GM10266 (cell line): ENCODE results near the gene ZNF8.

Source experiments
- DNase-seq: peaks from one replicate; pipeline ENCODE4 v3.0.0; 2012; ENCODE audit errors: extremely low spot score
- TF ChIP-seq, protein P1 (sequence below): IDR thresholded peaks from 2 replicates; pipeline ENCODE4 v1.5.1; 2012; ENCODE audit warnings: mild to moderate bottlenecking, low read depth; ENCODE audit not compliant: control insufficient read depth, insufficient read depth; ENCODE audit errors: missing control alignments

ZNF8 gene

DNA sequence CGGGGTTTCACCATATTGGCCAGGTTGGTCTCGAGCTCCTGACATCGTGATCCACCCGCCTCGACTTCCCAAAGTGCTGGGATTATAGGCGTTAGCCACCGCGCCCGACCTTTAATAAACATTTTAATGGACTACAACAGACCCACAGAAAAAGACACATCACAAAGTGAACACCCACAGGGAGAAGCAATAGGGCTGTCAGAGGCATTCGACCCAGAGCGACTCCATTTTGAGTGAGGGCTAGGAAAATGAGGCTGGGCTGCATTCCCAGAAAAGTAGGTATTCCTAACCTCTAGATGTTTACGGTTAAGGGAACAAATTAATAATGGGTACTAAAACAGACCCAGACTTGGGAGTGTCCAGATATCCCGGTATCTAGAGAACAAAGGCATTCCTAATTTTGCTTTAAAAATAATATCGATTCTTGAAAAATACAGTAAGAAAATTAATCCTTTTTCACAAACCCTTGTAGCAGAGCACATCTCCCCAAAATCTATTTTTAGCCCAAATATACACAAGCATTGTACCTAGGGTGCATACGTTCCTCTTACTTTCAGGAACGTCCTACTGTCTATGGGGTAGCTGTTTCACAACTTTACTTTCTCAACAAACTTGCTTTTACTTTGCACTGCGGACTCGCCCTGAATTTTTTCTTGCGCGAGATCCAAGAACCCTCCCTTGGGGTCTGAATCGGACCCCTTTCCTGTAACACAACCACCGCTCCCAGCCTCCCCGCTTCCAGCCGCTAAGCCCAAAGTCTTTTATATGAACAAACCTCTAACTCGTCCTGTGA, 811 bp upstream of the ZNF8 start:
- DNase-seq, result no peak
- TF ChIP-seq, protein P1, sequence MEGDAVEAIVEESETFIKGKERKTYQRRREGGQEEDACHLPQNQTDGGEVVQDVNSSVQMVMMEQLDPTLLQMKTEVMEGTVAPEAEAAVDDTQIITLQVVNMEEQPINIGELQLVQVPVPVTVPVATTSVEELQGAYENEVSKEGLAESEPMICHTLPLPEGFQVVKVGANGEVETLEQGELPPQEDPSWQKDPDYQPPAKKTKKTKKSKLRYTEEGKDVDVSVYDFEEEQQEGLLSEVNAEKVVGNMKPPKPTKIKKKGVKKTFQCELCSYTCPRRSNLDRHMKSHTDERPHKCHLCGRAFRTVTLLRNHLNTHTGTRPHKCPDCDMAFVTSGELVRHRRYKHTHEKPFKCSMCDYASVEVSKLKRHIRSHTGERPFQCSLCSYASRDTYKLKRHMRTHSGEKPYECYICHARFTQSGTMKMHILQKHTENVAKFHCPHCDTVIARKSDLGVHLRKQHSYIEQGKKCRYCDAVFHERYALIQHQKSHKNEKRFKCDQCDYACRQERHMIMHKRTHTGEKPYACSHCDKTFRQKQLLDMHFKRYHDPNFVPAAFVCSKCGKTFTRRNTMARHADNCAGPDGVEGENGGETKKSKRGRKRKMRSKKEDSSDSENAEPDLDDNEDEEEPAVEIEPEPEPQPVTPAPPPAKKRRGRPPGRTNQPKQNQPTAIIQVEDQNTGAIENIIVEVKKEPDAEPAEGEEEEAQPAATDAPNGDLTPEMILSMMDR, result no peak

DNA sequence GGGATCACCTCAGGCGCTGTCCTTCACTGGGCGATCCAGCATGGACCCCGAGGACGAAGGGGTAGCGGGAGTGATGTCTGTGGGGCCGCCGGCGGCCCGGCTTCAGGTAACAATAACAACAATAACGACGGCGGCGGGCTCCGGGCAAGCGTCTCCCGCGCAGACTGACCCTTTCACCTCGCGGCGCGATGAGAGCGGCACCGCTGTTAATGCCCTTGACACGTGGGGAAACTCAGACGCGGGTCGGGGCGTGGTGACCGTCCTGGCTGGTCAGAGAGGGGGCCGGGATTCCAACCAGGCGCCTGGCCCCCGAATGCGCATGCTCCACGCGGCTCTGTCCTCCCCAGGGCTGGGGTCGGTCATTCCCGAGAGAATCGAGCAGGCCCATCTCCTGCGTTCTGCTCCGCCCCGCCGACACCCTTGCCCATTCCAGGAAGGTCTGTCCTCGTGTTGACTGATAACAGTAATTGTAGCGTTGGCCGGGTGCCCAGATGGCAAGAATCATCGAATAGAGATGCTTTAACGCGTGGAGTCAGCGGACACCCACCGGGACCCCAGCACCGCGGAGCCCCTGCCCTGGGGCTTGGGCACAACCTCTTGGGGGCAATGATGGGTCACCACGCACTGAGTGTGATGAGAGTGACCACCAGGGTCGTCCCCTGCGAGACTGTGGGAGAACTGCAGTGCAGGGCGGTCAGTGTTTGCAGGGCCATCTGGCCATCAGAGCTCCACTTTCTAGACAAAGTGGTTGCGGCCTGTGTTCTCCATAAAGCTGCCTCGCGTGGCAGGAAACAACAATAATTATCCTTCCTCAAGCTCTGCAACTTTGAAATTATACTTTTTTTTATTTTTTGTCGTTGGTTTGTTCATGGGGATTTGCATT, 528 bp downstream of the ZNF8 start:
- TF ChIP-seq, protein P1, result no peak
- peak; percentile 32 for DNase-seq

DNA sequence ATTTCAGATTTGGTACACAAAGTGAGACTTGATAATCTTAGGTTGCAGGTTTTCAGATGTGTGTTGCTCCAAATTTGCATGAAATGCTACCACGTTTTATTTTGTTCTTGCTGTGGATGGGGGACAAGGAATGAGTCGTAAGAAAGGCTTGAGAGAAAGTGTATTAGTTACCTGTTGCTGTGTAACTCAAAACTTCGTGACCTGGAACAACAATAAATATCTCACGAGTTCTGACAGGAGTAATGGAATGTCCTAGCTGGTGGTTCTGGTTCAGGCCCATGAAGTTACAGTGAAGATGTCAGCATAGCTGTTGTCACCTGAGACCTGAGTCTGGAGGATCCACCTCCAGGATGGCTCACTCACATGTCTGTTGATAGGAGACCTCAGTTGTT, 1.2 kb downstream of the ZNF8 start:
- DNase-seq, result no peak
- TF ChIP-seq, protein P1, result no peak

DNA sequence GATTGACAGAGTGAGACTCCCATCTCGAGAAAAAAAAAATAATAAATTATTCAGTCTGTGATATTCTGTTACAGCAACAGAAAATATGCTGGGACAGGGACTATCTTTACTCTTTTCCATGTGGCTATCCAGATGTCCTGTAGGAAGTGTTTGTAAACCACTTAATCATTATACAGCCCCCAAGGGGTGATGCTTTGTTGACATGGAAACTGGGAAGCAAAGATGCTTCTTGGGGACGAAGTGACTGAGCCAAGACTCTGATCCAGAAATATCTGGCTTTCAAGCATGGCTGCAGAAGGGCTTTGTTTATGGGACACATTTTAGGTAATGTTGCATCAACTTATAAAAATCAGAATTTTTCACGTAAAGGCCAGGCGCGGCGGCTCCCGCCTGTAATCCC, 5.4 kb downstream of the ZNF8 start:
- TF ChIP-seq, protein P1, result no peak
- DNase-seq, result no peak

DNA sequence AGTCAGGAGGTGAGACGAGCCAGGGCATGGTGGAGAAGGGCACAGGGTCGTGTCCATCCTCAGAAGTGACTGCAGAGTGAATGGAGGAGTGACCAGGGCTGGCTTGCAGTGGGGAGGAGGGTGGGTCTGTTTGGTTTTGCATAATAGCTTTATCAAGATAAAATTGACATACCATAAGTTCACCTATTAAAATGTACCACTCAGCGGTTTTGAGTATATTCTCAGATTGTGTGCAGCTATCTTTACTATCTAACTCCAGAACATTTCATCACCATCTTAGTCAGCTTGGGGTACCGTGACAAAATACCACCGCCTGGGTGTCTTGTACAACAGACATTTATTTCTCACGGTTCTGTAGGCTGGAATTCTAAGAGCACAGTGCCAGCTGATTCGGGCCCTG, 13.2 kb downstream of the ZNF8 start:
- no peak for DNase-seq
- TF ChIP-seq, protein P1, result no peak

DNA sequence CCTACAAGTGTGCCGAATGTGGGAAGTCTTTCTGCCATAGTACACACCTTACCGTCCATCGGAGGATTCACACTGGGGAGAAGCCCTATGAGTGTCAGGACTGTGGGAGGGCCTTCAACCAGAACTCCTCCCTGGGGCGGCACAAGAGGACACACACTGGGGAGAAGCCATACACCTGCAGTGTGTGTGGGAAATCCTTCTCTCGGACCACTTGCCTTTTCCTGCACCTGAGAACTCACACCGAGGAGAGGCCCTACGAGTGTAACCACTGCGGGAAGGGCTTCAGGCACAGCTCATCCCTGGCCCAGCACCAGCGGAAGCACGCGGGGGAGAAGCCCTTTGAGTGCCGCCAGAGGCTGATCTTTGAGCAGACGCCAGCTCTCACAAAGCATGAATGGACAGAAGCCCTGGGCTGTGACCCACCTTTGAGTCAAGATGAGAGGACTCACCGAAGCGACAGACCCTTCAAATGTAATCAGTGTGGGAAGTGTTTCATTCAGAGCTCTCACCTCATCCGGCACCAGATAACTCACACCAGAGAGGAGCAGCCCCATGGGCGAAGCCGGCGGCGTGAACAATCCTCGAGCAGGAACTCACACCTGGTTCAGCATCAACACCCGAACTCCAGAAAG, 16.1 kb downstream of the ZNF8 start:
- TF ChIP-seq, protein P1, result no peak
- DNase-seq, result no peak
